DOHH2 (cell line): ENCODE results near the gene C5orf47.

Source experiments
- H3F3A ChIP-seq: fragments of 200-600 bp; sonication (generic), shearing (Covaris generic); 2 replicates; pipeline ENCODE4 v1.6.0; 2016; ENCODE audit warnings: antibody characterized with exemption, mild to moderate bottlenecking; ENCODE audit not compliant: control insufficient read depth, insufficient read depth
- H3K27ac ChIP-seq: fragments of 200-600 bp; sonication (generic); 2 replicates; pipeline ENCODE4 v1.5.1; 2014; ENCODE audit warnings: low read depth, mild to moderate bottlenecking, low read length, moderate library complexity
- H3K27me3 ChIP-seq: fragments of 200-600 bp; sonication (generic); 2 replicates; pipeline ENCODE4 v1.6.1; 2014; ENCODE audit warnings: mild to moderate bottlenecking, low read length, mixed read lengths; ENCODE audit not compliant: control insufficient read depth
- H3K36me3 ChIP-seq: fragments of 200-600 bp; sonication (generic); 2 replicates; pipeline ENCODE4 v1.6.1; 2014; ENCODE audit warnings: mild to moderate bottlenecking, low read length, moderate library complexity, mixed read lengths; ENCODE audit not compliant: control insufficient read depth
- H3K4me1 ChIP-seq: fragments of 200-600 bp; sonication (generic); 2 replicates; pipeline ENCODE4 v1.6.1; 2014; ENCODE audit warnings: mild to moderate bottlenecking, low read length, mixed read lengths; ENCODE audit not compliant: control insufficient read depth
- H3K4me2 ChIP-seq: fragments of 200-600 bp; sonication (generic); 2 replicates; pipeline ENCODE4 v1.6.0; 2014; ENCODE audit warnings: mild to moderate bottlenecking, low read length, moderate library complexity
- H3K4me3 ChIP-seq: fragments of 200-600 bp; sonication (generic); 2 replicates; pipeline ENCODE4 v1.5.1; 2014; ENCODE audit warnings: mild to moderate bottlenecking, low read length, mixed read lengths
- H3K79me2 ChIP-seq: fragments of 200-600 bp; sonication (generic); 2 replicates; pipeline ENCODE4 v1.6.1; 2014; ENCODE audit warnings: mild to moderate bottlenecking, low read length, mixed read lengths; ENCODE audit not compliant: control insufficient read depth
- H3K9me2 ChIP-seq: fragments of 200-600 bp; sonication (generic); replicated peaks from 2 replicates; pipeline ENCODE4 v1.6.1; 2014; ENCODE audit warnings: mild to moderate bottlenecking, low read length, mixed read lengths; ENCODE audit not compliant: control insufficient read depth
- H3K9me3 ChIP-seq: fragments of 200-600 bp; sonication (generic); 2 replicates; pipeline ENCODE4 v1.6.1; 2014; ENCODE audit warnings: antibody characterized with exemption, low read length, mixed read lengths; ENCODE audit not compliant: control insufficient read depth, insufficient read depth
- H4K20me1 ChIP-seq: fragments of 200-600 bp; sonication (generic); 2 replicates; pipeline ENCODE4 v1.6.0; 2014; ENCODE audit warnings: low read depth, mild to moderate bottlenecking, antibody characterized with exemption, low read length, moderate library complexity; ENCODE audit not compliant: control insufficient read depth, insufficient read depth
- CTCF ChIP-seq: fragments of 200-600 bp; sonication (generic); IDR thresholded peaks from one replicate; pipeline ENCODE4 v1.5.1; 2014; ENCODE audit warnings: antibody characterized with exemption, mild to moderate bottlenecking, low read depth, low read length; ENCODE audit not compliant: poor library complexity, severe bottlenecking
- EZH2phosphoT487 ChIP-seq: fragments of 200-600 bp; sonication (generic); IDR thresholded peaks from 2 replicates; pipeline ENCODE4 v1.6.1; 2017; ENCODE audit warnings: borderline replicate concordance, mild to moderate bottlenecking, antibody characterized with exemption, low read length, moderate library complexity, mixed read lengths

The C5orf47 gene

GRCh38 chr5:173967241-173967640 is 21.7 kb upstream of the C5orf47 start:
- Histone ChIP-seq H3K27me3 (no peaks in the 10 kb centered on the region), H3F3A (no peaks in the 10 kb centered on the region; the same call in 1 of the 2 replicates), H4K20me1 (no peaks in the 10 kb centered on the region), H3K4me1 (no peaks in the 10 kb centered on the region), H3K79me2 (no peaks in the 10 kb centered on the region), H3K9me2 (no peaks in the 10 kb centered on the region), H3K36me3 (no peaks in the 10 kb centered on the region), H3K4me2 (no peak overlapping the region), H3K4me3 (no peak overlapping the region), H3K9me3 (no peaks in the 10 kb centered on the region), H3K27ac (no peak overlapping the region)
- TF ChIP-seq EZH2phosphoT487 (no peak), CTCF (no peak)

- Histone ChIP-seq H3K4me3 (no peak overlapping the region), H3K36me3 (no peaks in the 10 kb centered on the region), H3K79me2 (no peaks in the 10 kb centered on the region), H3K4me1 (peaks cover 6% of the 10 kb centered on the region), H4K20me1 (no peaks in the 10 kb centered on the region), H3K9me3 (no peaks in the 10 kb centered on the region), H3F3A (no peaks in the 10 kb centered on the region; the same call in 1 of the 2 replicates), H3K27me3 (no peaks in the 10 kb centered on the region; the same call in 1 of the 2 replicates), H3K27ac (no peak overlapping the region), H3K4me2 (no peak overlapping the region), H3K9me2 (no peaks in the 10 kb centered on the region)
- TF ChIP-seq CTCF, result no peak
- no peak for TF ChIP-seq EZH2phosphoT487
Observed at GRCh38 chr5:173968154-173968797, 20.7 kb upstream of the C5orf47 start.

GRCh38 chr5:173969167-173970049 is 19.6 kb upstream of the C5orf47 start:
- TF ChIP-seq EZH2phosphoT487 (no peak), CTCF (no peak)
- Histone ChIP-seq H3K4me1 (peaks cover 13% of the 10 kb centered on the region), H3K79me2 (no peaks in the 10 kb centered on the region), H3K36me3 (no peaks in the 10 kb centered on the region), H3K27me3 (no peaks in the 10 kb centered on the region; the same call in 1 of the 2 replicates), H4K20me1 (no peaks in the 10 kb centered on the region), H3K4me2 (no peak overlapping the region), H3K9me3 (no peaks in the 10 kb centered on the region), H3K9me2 (no peaks in the 10 kb centered on the region), H3K4me3 (no peak overlapping the region), H3K27ac (no peak overlapping the region), H3F3A (no peaks in the 10 kb centered on the region; the same call in 1 of the 2 replicates)
